Testis (tissue), 2 donors: ENCODE results near the gene ZBTB20.

Experiments
- POLR2A ChIP-seq: fragments of 450-650 bp; IDR thresholded peaks from one replicate; pipeline ENCODE4 v1.6.1; 2017; ENCODE audit warnings: antibody characterized with exemption, mild to moderate bottlenecking, moderate library complexity
- TF ChIP-seq, protein P1 (sequence below), 3 experiments: fragments of 450-650 bp in 2 of 3; fragments of 200-600 bp in 1 of 3; sonication (generic) in 1 of 3; IDR thresholded peaks; one replicate each; pipeline ENCODE4 v1.5.1; 2016 to 2019; ENCODE audit warnings: antibody characterized with exemption in 3 of 3, mild to moderate bottlenecking in 2 of 3, moderate library complexity in 1 of 3

GRCh38 chr3:114675104-114675503, 472.0 kb downstream of the ZBTB20 start:
- TF ChIP-seq, protein P1, sequence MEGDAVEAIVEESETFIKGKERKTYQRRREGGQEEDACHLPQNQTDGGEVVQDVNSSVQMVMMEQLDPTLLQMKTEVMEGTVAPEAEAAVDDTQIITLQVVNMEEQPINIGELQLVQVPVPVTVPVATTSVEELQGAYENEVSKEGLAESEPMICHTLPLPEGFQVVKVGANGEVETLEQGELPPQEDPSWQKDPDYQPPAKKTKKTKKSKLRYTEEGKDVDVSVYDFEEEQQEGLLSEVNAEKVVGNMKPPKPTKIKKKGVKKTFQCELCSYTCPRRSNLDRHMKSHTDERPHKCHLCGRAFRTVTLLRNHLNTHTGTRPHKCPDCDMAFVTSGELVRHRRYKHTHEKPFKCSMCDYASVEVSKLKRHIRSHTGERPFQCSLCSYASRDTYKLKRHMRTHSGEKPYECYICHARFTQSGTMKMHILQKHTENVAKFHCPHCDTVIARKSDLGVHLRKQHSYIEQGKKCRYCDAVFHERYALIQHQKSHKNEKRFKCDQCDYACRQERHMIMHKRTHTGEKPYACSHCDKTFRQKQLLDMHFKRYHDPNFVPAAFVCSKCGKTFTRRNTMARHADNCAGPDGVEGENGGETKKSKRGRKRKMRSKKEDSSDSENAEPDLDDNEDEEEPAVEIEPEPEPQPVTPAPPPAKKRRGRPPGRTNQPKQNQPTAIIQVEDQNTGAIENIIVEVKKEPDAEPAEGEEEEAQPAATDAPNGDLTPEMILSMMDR (IDR thresholded peaks at IDR 0.05) = no peak
- TF ChIP-seq POLR2A = no peak
